GM06990 (cell line): ENCODE data around the gene BANP.

Experiments used
- DNase-seq: peaks from one replicate; pipeline ENCODE4 v3.0.0-alpha.2; 2011; ENCODE audit not compliant: insufficient read length; ENCODE audit errors: extremely low read depth
- H3K27me3 ChIP-seq: replicated peaks from 2 replicates; pipeline ENCODE4 v1.6.0; 2011; ENCODE audit warnings: low read length; ENCODE audit not compliant: control insufficient read depth, insufficient read depth
- H3K36me3 ChIP-seq: 2 replicates; pipeline ENCODE4 v1.5.1; 2011; ENCODE audit warnings: low read length; ENCODE audit not compliant: control insufficient read depth, insufficient read depth
- H3K4me3 ChIP-seq: replicated peaks from 2 replicates; pipeline ENCODE4 v1.5.1; 2011; ENCODE audit warnings: low read depth, mild to moderate bottlenecking, control low read depth, low read length
- TF ChIP-seq, protein P1 (sequence below): IDR thresholded peaks from 2 replicates; pipeline ENCODE4 v1.5.1; 2011; ENCODE audit warnings: low read length, control low read depth, mild to moderate bottlenecking, inconsistent platforms; ENCODE audit not compliant: insufficient read depth, poor library complexity, severe bottlenecking

BANP gene

DNA sequence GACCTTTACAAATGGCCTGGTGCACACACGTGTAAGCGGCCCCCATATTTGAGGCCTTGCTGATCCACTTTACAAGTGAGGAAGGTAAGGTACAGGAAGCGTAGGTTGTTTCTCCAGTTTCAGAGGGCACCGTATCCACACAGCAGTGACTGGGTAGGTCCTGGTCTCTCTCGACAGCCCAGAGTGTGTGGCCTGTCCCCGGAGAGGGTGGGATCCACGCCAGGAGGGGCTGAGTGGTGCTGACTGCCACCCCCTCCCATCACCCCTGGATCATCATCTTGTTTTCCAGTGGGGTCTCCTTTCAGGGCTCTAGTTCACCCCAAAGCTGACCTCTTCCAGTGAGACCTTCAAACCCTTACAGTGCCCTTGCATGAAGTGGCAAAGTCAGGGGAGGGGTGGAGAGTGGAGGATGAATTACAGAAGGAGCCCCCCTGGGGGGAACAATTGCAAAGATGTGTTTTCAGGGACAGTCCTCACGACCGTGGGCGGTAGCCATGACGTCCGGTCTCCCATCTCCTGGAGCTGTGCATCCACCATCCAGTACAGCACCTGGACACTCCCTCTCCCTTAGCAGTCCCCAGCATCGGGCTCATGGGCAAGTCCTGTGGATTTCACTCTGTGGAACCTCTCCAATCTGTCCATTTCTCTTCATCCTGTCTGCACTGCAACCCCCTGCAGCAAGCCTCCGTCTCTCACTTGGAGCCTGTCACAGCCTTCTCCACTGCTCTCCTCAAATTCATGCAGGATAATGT lies 4.5 kb upstream of the BANP start:
- H3K4me3 ChIP-seq: no peak overlapping the region
- H3K27me3 ChIP-seq: no peaks in the 10 kb centered on the region
- TF ChIP-seq, protein P1, sequence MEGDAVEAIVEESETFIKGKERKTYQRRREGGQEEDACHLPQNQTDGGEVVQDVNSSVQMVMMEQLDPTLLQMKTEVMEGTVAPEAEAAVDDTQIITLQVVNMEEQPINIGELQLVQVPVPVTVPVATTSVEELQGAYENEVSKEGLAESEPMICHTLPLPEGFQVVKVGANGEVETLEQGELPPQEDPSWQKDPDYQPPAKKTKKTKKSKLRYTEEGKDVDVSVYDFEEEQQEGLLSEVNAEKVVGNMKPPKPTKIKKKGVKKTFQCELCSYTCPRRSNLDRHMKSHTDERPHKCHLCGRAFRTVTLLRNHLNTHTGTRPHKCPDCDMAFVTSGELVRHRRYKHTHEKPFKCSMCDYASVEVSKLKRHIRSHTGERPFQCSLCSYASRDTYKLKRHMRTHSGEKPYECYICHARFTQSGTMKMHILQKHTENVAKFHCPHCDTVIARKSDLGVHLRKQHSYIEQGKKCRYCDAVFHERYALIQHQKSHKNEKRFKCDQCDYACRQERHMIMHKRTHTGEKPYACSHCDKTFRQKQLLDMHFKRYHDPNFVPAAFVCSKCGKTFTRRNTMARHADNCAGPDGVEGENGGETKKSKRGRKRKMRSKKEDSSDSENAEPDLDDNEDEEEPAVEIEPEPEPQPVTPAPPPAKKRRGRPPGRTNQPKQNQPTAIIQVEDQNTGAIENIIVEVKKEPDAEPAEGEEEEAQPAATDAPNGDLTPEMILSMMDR: no peak
- H3K36me3 ChIP-seq: no peaks in the 10 kb centered on the region
- DNase-seq: no peak

DNA sequence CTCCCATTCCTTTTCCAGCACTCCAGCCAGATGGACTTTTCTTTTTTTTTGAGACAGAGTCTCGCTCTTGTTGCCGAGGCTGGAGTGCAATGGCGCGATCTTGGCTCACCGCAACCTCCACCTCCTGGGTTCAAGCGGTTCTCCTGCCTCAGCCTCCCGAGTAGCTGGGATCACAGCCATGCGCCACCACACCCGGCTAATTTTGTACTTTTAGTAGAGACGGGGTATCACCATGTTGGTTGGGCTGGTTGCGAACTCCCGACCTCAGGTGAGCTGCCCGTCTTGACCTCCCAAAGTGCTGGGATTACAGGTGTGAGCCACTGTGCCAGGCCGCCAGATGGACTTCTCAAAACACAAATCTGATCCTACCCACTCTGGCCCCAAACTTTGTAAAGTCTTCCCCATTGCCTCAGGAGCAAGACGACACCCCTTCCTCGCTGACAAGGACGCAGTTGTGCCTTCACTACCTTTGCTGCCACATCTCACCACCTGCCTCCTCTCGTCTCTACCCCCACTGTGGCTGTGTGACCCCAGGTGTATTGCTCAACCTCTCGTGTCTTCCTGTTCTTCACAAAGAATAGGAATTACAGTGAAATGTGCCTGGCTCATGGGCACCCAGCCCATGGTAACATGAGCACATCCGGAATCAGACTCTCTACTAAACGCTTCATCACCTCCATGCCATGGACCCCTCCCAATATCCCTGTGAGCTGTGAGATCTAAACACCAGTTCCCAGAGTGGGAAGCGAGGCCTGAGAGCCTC lies 3.7 kb upstream of the BANP start:
- no peak for DNase-seq

DNA sequence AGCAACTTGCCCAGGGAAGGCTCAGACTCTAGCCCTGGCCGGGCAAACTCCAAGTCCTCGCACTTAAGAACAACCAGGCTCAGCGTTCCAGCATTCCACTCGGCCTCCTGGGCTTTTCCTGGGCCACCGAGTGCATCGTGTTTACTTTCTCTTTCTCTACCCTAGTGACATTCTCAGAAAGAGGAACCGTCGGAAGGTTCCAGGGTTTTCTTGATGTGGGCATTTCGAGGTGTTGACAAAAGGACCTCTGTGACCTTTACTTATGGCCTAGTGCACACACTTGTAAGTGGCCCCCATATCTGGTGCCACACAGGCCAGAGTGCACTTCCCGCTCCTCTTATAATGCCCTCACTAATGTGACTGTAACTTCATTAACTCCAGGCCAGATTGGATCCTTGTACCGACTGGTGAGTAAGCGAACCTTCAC lies 3.1 kb upstream of the BANP start:
- TF ChIP-seq, protein P1: no peak
- Histone ChIP-seq H3K4me3 (no peak overlapping the region), H3K27me3 (no peaks in the 10 kb centered on the region), H3K36me3 (no peaks in the 10 kb centered on the region; the same call in 1 of the 2 replicates)
- no peak for DNase-seq

More for the DNA sequence above, 3.7 kb upstream of the BANP start:
- H3K27me3 ChIP-seq: no peaks in the 10 kb centered on the region
- TF ChIP-seq, protein P1: no peak
- H3K4me3 ChIP-seq: no peak overlapping the region
- no peaks in the 10 kb centered on the region for H3K36me3 ChIP-seq

DNA sequence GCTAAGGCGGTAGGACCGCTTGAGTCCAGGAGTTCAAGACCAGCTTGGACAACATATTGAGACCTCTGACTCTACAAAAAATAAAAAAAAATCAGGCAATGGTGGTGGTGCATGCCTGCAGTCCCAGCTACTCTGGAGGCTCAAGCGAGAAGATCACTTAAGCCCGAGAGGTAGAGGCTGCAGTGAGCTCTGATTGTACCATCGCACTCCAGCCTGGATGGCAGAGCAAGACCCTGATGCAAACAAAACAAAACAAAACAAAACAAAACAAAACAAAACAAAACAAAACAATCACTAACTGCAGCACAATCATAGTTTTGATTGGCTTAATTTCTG lies 2.5 kb upstream of the BANP start:
- H3K4me3 ChIP-seq: no peak overlapping the region
- no peaks in the 10 kb centered on the region; the same call in none of the 2 replicates for H3K36me3 ChIP-seq
- TF ChIP-seq, protein P1: no peak
- no peaks in the 10 kb centered on the region for H3K27me3 ChIP-seq
- DNase-seq: no peak

DNA sequence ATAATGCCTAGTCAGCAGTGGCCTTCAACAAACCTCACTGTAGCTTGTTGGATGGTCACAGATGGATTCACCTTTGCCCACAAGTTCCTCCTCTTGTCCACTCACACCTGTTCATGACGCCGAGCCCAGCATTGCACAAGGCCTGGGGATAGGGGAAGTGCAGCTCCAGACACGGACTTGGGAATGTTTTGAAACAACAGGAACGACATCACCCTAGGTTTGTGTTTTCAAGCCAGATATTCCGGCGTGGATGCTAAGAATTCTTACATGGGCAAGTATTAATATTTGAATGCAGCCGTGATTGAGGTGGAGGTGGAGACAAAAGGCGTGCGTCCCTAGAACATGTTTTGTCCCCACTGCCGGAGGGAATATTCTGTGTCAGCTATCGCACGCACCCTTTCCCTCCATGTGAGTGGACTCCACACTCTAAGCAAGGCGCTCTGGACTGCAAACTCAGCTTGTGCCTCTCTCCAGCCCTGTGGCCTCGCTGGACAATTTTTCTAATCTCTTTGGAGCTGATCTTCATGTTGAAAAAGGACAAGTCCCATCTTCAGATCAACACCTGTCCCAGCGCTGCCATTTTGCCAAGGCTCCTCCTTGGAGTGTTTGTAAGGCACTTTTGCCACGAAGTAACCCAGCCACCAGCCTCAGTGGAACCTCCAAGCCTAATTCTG lies 2.0 kb upstream of the BANP start:
- DNase-seq: no peak
- Histone ChIP-seq H3K4me3 (no peak overlapping the region), H3K36me3 (no peaks in the 10 kb centered on the region; the same call in none of the 2 replicates), H3K27me3 (no peaks in the 10 kb centered on the region)
- TF ChIP-seq, protein P1: no peak
